MCF 10A (cell line): ENCODE data around the gene DOCK9. TPM values are rescaled to one million over a fixed set of nuclear protein-coding genes. Genes with fewer than 3 reads are reported as not detected.

Experiments
- BruUV-seq: library from RNA; stranded (reverse); fragments of 400-500 nt; replicated peaks from 2 replicates; lab custom pipeline; 2021; lab: Mats Ljungman, UMichigan
- CTCF ChIA-PET: fragments of 300-600 bp; sonication (Branson Sonifier 250); formaldehyde crosslinking; extraction: SDS; loops from one replicate; lab custom pipeline; 2021; ENCODE audit warnings: antibody characterized with exemption, inconsistent platforms; lab: Yijun Ruan, JAX
- POLR2A ChIA-PET: fragments of 300-600, 350-650 bp; sonication (Branson Sonifier 250); formaldehyde crosslinking; extraction: SDS; loops from one replicate; lab custom pipeline; 2020; ENCODE audit warnings: antibody characterized with exemption, inconsistent platforms; lab: Yijun Ruan, JAX
- DNase-seq: peaks from one replicate; pipeline ENCODE4 v3.0.0-alpha.2; 2018; ENCODE audit not compliant: unreplicated experiment
- H3K27ac Mint-ChIP-seq: one replicate; pipeline ENCODE4 v1.8.0; 2022; ENCODE audit warnings: mild to moderate bottlenecking, low read depth, mixed read lengths; ENCODE audit not compliant: unreplicated experiment
- H3K27me3 Mint-ChIP-seq: one replicate; pipeline ENCODE4 v1.8.0; 2022; ENCODE audit warnings: mixed read lengths; ENCODE audit not compliant: insufficient read depth, unreplicated experiment
- H3K36me3 Mint-ChIP-seq: one replicate; pipeline ENCODE4 v1.8.0; 2022; ENCODE audit warnings: mild to moderate bottlenecking, moderate library complexity, mixed read lengths; ENCODE audit not compliant: insufficient read depth, unreplicated experiment
- H3K4me1 Mint-ChIP-seq: one replicate; pipeline ENCODE4 v1.8.0; 2022; ENCODE audit warnings: mixed read lengths; ENCODE audit not compliant: insufficient read depth, unreplicated experiment
- H3K4me3 Mint-ChIP-seq: one replicate; pipeline ENCODE4 v1.8.0; 2022; ENCODE audit warnings: mild to moderate bottlenecking, moderate library complexity, mixed read lengths; ENCODE audit not compliant: unreplicated experiment
- H3K9me3 Mint-ChIP-seq: one replicate; pipeline ENCODE4 v1.8.0; 2022; ENCODE audit warnings: mixed read lengths; ENCODE audit not compliant: unreplicated experiment
- CTCF ChIP-seq: fragments of 200-600 bp; IDR thresholded peaks from one replicate; pipeline ENCODE4 v1.8.0; 2022; ENCODE audit warnings: antibody characterized with exemption, mild to moderate bottlenecking; ENCODE audit not compliant: unreplicated experiment
- intact Hi-C: fragments of 100-400 bp; cut with micrococcal nuclease; formaldehyde crosslinking; loops from 2 replicates; pipeline ENCODE4 v1.14.1; 2022
- total RNA-seq: library from RNA; stranded (reverse); gene quantifications from 2 replicates; pipeline ENCODE4 v1.2.3, GENCODE V29; 2022

The DOCK9 gene
- total RNA-seq, 1 experiment from 2014 or later: 77.0 TPM

GRCh38 chr13:98828614-98829013, 149.2 kb downstream of the DOCK9 start:
- intact Hi-C loops: no loop called here
- Mint-ChIP-seq H3K27me3 (no peaks in the 10 kb centered on the region), H3K9me3 (no peaks in the 10 kb centered on the region), H3K36me3 (peaks cover 63% of the 10 kb centered on the region), H3K4me1 (no peaks in the 10 kb centered on the region), H3K4me3 (no peak overlapping the region), H3K27ac (no peak overlapping the region)
- POLR2A ChIA-PET: no interaction called here
- CTCF ChIA-PET: interaction anchor here (0.5 to 2.3 kb wide), 9 partner anchors 8 to 779 kb away, joined by 3 to 19 read pairs (median 3); no protein-coding TSS in a partner anchor
- no peak for TF ChIP-seq CTCF
- no TSS peak for BruUV-seq
- no peak for DNase-seq

DNA sequence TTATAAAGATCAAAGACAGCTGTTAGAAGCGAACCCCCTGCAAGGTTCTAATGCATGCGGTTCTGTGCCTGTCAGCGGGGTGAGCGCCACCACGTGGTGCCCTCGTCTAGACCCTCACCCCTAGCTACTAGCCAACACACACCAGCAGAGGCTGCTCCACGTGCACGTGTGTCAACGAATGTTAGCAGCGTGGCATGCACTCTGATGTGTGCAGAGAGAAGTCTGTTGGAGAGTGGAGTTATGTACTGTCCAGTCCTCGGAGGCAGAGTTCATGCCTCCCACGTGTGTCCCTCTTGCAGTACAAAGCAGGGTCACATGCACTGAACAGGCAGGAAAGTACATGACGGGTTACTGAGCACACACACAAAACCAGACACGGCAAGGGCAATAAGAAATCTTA, 150.4 kb downstream of the DOCK9 start:
- no TSS peak for BruUV-seq
- intact Hi-C loops: no loop called here
- TF ChIP-seq CTCF: no peak
- H3K4me3 Mint-ChIP-seq: no peak overlapping the region
- no peaks in the 10 kb centered on the region for H3K4me1 Mint-ChIP-seq
- no peak overlapping the region for H3K27ac Mint-ChIP-seq
- no peaks in the 10 kb centered on the region for H3K27me3 Mint-ChIP-seq
- H3K36me3 Mint-ChIP-seq: peaks cover 59% of the 10 kb centered on the region
- no peaks in the 10 kb centered on the region for H3K9me3 Mint-ChIP-seq
- no peak for DNase-seq
- CTCF ChIA-PET: interaction anchor here (0.7 to 1.6 kb wide), 6 partner anchors 12 to 396 kb away, joined by 3 to 9 read pairs (median 3); no protein-coding TSS in a partner anchor
- POLR2A ChIA-PET: interaction anchor here (0.7 kb wide), 1 partner anchor 850 kb away, joined by 3 read pairs; no protein-coding TSS in a partner anchor

- CTCF ChIA-PET: interaction anchor here (0.6 to 1.6 kb wide), 3 partner anchors 14 to 142 kb away, joined by 3 to 9 read pairs (median 4); no protein-coding TSS in a partner anchor
- TF ChIP-seq CTCF: no peak
Observed at GRCh38 chr13:98826146-98826545, 151.7 kb downstream of the DOCK9 start.

DNA sequence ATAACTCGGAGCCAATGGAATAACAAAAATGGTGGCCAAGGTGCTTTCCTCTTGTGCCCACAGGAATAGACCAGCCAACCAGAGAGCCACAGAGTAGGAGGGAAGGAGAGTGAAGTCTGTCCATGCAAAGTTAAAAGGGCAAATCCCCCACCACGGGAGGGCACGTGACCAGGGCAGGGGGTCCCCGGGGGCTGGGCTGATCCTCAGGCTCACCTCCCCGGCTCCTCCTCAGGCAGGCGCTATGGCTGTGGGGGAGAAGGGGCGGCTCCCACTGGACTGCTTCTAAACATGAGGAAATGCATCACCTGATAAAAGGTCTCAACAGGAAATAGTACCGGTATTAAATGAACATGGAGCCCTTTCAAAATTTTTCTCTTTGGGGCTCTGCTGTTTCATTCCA, 152.2 kb downstream of the DOCK9 start:
- no peak for DNase-seq
- intact Hi-C loops: no loop called here
- Mint-ChIP-seq H3K4me1 (no peaks in the 10 kb centered on the region), H3K27ac (peak overlapping the region; percentile 57), H3K4me3 (no peak overlapping the region), H3K36me3 (peaks cover 61% of the 10 kb centered on the region), H3K9me3 (no peaks in the 10 kb centered on the region), H3K27me3 (no peaks in the 10 kb centered on the region)
- no peak for TF ChIP-seq CTCF
- ChIA-PET POLR2A (no interaction called here), CTCF (interaction anchor here (0.6 to 1.6 kb wide), 3 partner anchors 9 to 142 kb away, joined by 4 to 9 read pairs (median 4); no protein-coding TSS in a partner anchor)
- BruUV-seq: no TSS peak

More at GRCh38 chr13:98826146-98826545, 151.7 kb downstream of the DOCK9 start:
- intact Hi-C loops: no loop called here
- Mint-ChIP-seq H3K9me3 (no peaks in the 10 kb centered on the region), H3K27me3 (no peaks in the 10 kb centered on the region), H3K4me1 (no peaks in the 10 kb centered on the region), H3K4me3 (no peak overlapping the region), H3K36me3 (peaks cover 58% of the 10 kb centered on the region), H3K27ac (no peak overlapping the region)
- no peak for DNase-seq
- no TSS peak for BruUV-seq
- POLR2A ChIA-PET: no interaction called here
